ENCODE results near the gene CYSRT1.

DNA sequence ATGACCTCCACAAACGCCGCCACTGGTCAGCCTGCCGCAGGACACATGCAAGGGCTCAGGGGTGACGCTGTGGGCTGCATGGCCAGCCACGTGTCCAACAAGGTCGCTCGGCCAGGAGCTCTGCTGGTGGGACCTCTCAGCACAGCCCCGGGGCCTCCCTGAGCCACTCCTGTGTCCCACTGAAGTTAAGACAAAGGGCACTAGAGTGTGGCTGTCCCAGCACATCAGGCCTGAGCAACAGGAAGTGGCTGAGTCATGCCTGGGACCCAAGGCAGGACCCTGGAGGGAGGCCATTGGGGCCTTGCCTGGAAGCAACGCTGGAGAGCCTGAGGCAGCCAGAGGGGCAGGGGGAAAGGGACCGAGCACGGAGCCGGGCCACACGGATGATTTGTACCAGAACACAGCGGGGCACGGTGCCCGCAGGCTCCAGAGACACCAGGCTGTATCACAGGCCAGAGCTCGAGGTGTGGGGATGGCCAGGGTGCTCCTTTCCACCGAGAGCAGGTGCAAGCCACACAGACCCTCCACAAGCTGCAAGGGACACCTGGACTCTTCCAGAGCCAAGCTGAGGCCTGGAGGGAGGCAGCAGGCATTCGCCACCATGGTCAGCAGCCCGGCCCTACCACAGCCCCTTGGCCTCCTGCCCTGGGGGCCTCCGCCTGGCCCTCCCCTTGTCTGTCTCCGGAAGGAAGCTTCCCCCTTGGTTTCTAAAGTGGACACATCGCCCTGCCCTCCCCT is 46.6 kb upstream of the CYSRT1 start:
- TF ChIP-seq EZH2 (IDR thresholded peaks at IDR 0.05; ENCODE audit: insufficient read depth, low read length) = no peak
- TF ChIP-seq, protein P1, sequence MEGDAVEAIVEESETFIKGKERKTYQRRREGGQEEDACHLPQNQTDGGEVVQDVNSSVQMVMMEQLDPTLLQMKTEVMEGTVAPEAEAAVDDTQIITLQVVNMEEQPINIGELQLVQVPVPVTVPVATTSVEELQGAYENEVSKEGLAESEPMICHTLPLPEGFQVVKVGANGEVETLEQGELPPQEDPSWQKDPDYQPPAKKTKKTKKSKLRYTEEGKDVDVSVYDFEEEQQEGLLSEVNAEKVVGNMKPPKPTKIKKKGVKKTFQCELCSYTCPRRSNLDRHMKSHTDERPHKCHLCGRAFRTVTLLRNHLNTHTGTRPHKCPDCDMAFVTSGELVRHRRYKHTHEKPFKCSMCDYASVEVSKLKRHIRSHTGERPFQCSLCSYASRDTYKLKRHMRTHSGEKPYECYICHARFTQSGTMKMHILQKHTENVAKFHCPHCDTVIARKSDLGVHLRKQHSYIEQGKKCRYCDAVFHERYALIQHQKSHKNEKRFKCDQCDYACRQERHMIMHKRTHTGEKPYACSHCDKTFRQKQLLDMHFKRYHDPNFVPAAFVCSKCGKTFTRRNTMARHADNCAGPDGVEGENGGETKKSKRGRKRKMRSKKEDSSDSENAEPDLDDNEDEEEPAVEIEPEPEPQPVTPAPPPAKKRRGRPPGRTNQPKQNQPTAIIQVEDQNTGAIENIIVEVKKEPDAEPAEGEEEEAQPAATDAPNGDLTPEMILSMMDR (IDR thresholded peaks at IDR 0.05; ENCODE audit: insufficient read depth, low read depth, low read length) = no peak
